Measurements from ENCODE around the gene GRK4.

The GRK4 gene

DNA sequence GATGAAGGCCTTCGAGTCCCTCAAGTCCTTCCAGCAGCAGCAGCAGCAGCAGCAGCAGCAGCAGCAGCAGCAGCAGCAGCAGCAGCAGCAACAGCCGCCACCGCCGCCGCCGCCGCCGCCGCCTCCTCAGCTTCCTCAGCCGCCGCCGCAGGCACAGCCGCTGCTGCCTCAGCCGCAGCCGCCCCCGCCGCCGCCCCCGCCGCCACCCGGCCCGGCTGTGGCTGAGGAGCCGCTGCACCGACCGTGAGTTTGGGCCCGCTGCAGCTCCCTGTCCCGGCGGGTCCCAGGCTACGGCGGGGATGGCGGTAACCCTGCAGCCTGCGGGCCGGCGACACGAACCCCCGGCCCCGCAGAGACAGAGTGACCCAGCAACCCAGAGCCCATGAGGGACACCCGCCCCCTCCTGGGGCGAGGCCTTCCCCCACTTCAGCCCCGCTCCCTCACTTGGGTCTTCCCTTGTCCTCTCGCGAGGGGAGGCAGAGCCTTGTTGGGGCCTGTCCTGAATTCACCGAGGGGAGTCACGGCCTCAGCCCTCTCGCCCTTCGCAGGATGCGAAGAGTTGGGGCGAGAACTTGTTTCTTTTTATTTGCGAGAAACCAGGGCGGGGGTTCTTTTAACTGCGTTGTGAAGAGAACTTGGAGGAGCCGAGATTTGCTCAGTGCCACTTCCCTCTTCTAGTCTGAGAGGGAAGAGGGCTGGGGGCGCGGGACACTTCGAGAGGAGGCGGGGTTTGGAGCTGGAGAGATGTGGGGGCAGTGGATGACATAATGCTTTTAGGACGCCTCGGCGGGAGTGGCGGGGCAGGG is 111.7 kb downstream of the GRK4 start (continued):
- TF ChIP-seq, protein P1, sequence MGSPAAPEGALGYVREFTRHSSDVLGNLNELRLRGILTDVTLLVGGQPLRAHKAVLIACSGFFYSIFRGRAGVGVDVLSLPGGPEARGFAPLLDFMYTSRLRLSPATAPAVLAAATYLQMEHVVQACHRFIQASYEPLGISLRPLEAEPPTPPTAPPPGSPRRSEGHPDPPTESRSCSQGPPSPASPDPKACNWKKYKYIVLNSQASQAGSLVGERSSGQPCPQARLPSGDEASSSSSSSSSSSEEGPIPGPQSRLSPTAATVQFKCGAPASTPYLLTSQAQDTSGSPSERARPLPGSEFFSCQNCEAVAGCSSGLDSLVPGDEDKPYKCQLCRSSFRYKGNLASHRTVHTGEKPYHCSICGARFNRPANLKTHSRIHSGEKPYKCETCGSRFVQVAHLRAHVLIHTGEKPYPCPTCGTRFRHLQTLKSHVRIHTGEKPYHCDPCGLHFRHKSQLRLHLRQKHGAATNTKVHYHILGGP (tag by site-specific recombination; IDR thresholded peaks at IDR 0.05): no peak
- TF ChIP-seq ZNF350 (tag by site-specific recombination; IDR thresholded peaks at IDR 0.05) (no peak), ZNF501 (tag by site-specific recombination; IDR thresholded peaks at IDR 0.05) (peak; percentile 34; the same call in 1 of the 2 replicates), ZNF335 (tag by site-specific recombination; conservative IDR thresholded peaks at IDR 0.05) (peak; percentile 70; the same call in 1 of the 2 replicates), ZFHX2 (tag by site-specific recombination; conservative IDR thresholded peaks at IDR 0.05) (peak; percentile 27; the same call in 1 of the 2 replicates), GLIS2 (tag by site-specific recombination; IDR thresholded peaks at IDR 0.05) (peak; percentile 54; the same call in 1 of the 2 replicates), KLF10 (tag by site-specific recombination; IDR thresholded peaks at IDR 0.05) (peak; percentile 65; the same call in 1 of the 2 replicates), KLF8 (tag by site-specific recombination; IDR thresholded peaks at IDR 0.05) (peak; percentile 52; the same call in 1 of the 2 replicates), SETDB1 (IDR thresholded peaks at IDR 0.05; ENCODE audit: insufficient read length, low read length) (no peak)
- TF ChIP-seq, protein P2, sequence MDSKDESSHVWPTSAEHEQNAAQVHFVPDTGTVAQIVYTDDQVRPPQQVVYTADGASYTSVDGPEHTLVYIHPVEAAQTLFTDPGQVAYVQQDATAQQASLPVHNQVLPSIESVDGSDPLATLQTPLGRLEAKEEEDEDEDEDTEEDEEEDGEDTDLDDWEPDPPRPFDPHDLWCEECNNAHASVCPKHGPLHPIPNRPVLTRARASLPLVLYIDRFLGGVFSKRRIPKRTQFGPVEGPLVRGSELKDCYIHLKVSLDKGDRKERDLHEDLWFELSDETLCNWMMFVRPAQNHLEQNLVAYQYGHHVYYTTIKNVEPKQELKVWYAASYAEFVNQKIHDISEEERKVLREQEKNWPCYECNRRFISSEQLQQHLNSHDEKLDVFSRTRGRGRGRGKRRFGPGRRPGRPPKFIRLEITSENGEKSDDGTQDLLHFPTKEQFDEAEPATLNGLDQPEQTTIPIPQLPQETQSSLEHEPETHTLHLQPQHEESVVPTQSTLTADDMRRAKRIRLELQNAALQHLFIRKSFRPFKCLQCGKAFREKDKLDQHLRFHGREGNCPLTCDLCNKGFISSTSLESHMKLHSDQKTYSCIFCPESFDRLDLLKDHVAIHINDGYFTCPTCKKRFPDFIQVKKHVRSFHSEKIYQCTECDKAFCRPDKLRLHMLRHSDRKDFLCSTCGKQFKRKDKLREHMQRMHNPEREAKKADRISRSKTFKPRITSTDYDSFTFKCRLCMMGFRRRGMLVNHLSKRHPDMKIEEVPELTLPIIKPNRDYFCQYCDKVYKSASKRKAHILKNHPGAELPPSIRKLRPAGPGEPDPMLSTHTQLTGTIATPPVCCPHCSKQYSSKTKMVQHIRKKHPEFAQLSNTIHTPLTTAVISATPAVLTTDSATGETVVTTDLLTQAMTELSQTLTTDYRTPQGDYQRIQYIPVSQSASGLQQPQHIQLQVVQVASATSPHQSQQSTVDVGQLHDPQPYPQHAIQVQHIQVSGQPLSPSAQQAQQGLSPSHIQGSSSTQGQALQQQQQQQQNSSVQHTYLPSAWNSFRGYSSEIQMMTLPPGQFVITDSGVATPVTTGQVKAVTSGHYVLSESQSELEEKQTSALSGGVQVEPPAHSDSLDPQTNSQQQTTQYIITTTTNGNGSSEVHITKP (tag by site-specific recombination; IDR thresholded peaks at IDR 0.05): 0 out of 2 replicates have a peak, but pooled peaks have one; percentile 33
- TF ChIP-seq, protein P3, sequence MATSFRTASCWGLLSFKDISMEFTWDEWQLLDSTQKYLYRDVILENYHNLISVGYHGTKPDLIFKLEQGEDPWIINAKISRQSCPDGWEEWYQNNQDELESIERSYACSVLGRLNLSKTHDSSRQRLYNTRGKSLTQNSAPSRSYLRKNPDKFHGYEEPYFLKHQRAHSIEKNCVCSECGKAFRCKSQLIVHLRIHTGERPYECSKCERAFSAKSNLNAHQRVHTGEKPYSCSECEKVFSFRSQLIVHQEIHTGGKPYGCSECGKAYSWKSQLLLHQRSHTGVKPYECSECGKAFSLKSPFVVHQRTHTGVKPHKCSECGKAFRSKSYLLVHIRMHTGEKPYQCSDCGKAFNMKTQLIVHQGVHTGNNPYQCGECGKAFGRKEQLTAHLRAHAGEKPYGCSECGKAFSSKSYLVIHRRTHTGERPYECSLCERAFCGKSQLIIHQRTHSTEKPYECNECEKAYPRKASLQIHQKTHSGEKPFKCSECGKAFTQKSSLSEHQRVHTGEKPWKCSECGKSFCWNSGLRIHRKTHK (tag by site-specific recombination; IDR thresholded peaks at IDR 0.05): no peak

DNA sequence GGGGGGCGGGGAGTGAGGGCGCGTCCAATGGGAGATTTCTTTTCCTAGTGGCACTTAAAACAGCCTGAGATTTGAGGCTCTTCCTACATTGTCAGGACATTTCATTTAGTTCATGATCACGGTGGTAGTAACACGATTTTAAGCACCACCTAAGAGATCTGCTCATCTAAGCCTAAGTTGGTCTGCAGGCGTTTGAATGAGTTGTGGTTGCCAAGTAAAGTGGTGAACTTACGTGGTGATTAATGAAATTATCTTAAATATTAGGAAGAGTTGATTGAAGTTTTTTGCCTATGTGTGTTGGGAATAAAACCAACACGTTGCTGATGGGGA is 112.2 kb downstream of the GRK4 start:
- POLR2A ChIA-PET: interaction anchor here (0.8 to 1.6 kb wide), 4 partner anchors 8 to 112 kb away, joined by 3 to 5 read pairs (median 4); partner anchors contain the start of gene GRK4
- H3K27ac ChIP-seq (ENCODE audit: extremely low read depth, low read depth, low read length): no peak overlapping the region
- CTCF ChIA-PET: no interaction called here
- H3K4me3 ChIP-seq (ENCODE audit: low read depth, low read length): peak overlapping the region; percentile 82
- no peaks in the 10 kb centered on the region for H3K36me3 ChIP-seq (ENCODE audit: control insufficient read depth in 2 of 2, insufficient read depth in 1 of 2, low read length in 2 of 2)
- TF ChIP-seq SP3 (tag by site-specific recombination; IDR thresholded peaks at IDR 0.05) (0 out of 2 replicates have a peak, but pooled peaks have one; percentile 4), ZNF132 (tag by site-specific recombination; IDR thresholded peaks at IDR 0.05; ENCODE audit: borderline replicate concordance) (no peak), ZNF341 (tag by site-specific recombination; IDR thresholded peaks at IDR 0.05; ENCODE audit: low read depth) (peak; percentile 19; the same call in 1 of the 2 replicates)
- no peaks in the 10 kb centered on the region for H3K9me3 ChIP-seq (ENCODE audit: control insufficient read depth, insufficient read depth, low read depth, low read length)
- H3K4me1 ChIP-seq (ENCODE audit: control insufficient read depth, insufficient read depth, low read length): 0 out of 2 replicates have a peak, but pooled peaks cover 2% of the 10 kb centered on the region

DNA sequence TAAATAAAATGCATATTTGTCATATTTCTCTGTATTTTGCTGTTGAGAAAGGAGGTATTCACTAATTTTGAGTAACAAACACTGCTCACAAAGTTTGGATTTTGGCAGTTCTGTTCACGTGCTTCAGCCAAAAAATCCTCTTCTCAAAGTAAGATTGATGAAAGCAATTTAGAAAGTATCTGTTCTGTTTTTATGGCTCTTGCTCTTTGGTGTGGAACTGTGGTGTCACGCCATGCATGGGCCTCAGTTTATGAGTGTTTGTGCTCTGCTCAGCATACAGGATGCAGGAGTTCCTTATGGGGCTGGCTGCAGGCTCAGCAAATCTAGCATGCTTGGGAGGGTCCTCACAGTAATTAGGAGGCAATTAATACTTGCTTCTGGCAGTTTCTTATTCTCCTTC is 114.4 kb downstream of the GRK4 start:
- Histone ChIP-seq H3K4me3 (ENCODE audit: low read depth, low read length) (no peak overlapping the region), H3K27ac (ENCODE audit: extremely low read depth, low read depth, low read length) (no peak overlapping the region)
- CTCF ChIA-PET: no interaction called here

More for the DNA sequence above, 114.4 kb downstream of the GRK4 start:
- Histone ChIP-seq H3K4me1 (ENCODE audit: control insufficient read depth, insufficient read depth, low read length) (0 out of 2 replicates have a peak, but pooled peaks cover 2% of the 10 kb centered on the region), H3K9me3 (ENCODE audit: control insufficient read depth, insufficient read depth, low read depth, low read length) (no peaks in the 10 kb centered on the region), H3K36me3 (ENCODE audit: control insufficient read depth in 2 of 2, insufficient read depth in 1 of 2, low read length in 2 of 2) (no peaks in the 10 kb centered on the region)
- TF ChIP-seq, protein P4, sequence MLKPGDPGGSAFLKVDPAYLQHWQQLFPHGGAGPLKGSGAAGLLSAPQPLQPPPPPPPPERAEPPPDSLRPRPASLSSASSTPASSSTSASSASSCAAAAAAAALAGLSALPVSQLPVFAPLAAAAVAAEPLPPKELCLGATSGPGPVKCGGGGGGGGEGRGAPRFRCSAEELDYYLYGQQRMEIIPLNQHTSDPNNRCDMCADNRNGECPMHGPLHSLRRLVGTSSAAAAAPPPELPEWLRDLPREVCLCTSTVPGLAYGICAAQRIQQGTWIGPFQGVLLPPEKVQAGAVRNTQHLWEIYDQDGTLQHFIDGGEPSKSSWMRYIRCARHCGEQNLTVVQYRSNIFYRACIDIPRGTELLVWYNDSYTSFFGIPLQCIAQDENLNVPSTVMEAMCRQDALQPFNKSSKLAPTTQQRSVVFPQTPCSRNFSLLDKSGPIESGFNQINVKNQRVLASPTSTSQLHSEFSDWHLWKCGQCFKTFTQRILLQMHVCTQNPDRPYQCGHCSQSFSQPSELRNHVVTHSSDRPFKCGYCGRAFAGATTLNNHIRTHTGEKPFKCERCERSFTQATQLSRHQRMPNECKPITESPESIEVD (tag by site-specific recombination; IDR thresholded peaks at IDR 0.05): 0 out of 2 replicates have a peak, but pooled peaks have one; percentile 14
- TF ChIP-seq ZNF48 (tag by site-specific recombination; IDR thresholded peaks at IDR 0.05): no peak
- POLR2A ChIA-PET: no interaction called here

All from HEK293 (cell line).